IgD-negative memory B cell (primary cell): ENCODE results near the gene DPM1. TPM values are rescaled to one million over a fixed set of nuclear protein-coding genes. Genes with fewer than 3 reads are reported as not detected.

Source experiments
- H3K27ac Mint-ChIP-seq, 3 donors: one replicate each; pipeline ENCODE4 v1.8.0; 2020 to 2022; ENCODE audit warnings: mild to moderate bottlenecking in 3 of 3, mixed read lengths in 3 of 3, moderate library complexity in 1 of 3
- H3K27me3 Mint-ChIP-seq: one replicate; pipeline ENCODE4 v1.8.0; 2021; ENCODE audit warnings: mixed read lengths
- H3K36me3 Mint-ChIP-seq: one replicate; pipeline ENCODE4 v1.8.0; 2020; ENCODE audit warnings: mild to moderate bottlenecking, mixed read lengths
- H3K4me1 Mint-ChIP-seq, 3 donors: one replicate each; pipeline ENCODE4 v1.8.0; 2020 to 2022; ENCODE audit warnings: mixed read lengths in 3 of 3, mild to moderate bottlenecking in 1 of 3
- H3K4me3 Mint-ChIP-seq, 4 donors: one replicate each; pipeline ENCODE4 v1.8.0; 2020 to 2022; ENCODE audit warnings: mild to moderate bottlenecking in 4 of 4, mixed read lengths in 4 of 4, moderate library complexity in 3 of 4
- H3K9me3 Mint-ChIP-seq, 3 donors: one replicate each; pipeline ENCODE4 v1.8.0; 2020 to 2021; ENCODE audit warnings: mixed read lengths in 3 of 3, mild to moderate bottlenecking in 1 of 3
- polyA plus RNA-seq: library from polyadenylated mRNA; unstranded; fragments of 300-500 nt; fragmentation: Illumina TruSeq; gene quantifications from one replicate; pipeline ENCODE4 v1.2.3, GENCODE V29; 2021

Gene DPM1
- polyA plus RNA-seq, 1 donor from 2014 or later = 62.1 TPM

DNA sequence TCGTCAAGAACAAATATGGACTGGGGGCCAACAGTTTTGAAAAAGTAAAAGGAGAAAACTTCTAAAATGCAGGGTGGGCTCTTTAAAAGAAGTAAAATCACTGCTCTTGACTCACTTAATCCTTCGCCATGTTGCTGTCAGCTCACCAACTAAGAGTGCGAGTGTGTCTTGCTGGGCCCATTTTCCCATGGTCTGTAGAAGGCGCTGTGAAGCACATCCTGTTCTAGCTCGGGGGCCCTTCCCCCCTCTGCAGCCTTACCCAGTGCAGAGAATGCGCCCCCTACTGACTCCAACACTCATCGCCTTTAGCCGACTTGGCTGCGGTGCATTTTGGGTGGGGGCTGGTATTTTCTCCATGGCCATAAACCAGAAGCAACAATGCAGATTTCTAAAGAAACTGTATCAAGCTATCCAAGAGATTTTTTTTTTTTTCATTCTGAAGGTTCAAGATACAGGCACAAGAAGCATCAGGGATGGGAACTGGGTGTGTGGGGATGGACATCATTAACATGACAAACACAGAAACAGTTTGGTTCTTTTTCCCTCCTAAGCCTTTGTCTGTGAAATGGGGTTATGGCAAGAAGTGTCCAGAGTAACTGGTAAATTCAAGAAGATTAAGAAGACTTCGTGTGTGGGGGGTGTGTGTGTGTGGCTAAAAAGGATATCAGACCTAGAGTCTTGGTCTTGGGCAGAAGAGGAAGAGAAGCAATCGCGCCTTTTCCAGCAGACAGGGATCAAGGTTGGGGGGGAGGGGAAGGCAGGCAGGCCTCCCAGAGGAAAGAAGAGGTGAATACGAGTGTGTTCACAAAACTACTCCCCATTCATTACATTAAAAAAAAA lies 28.8 kb downstream of the DPM1 start:
- H3K4me3 Mint-ChIP-seq = peak overlapping the region; percentile 90 to 99 (median 96)
- H3K36me3 Mint-ChIP-seq = peaks cover 8% of the 10 kb centered on the region
- no peaks in the 10 kb centered on the region for H3K27me3 Mint-ChIP-seq
- peaks cover 33 to 45% (median 41%) of the 10 kb centered on the region in 3 donors for H3K4me1 Mint-ChIP-seq
- peak overlapping the region; percentile 97 to 99 (median 98) for H3K27ac Mint-ChIP-seq
- no peaks in the 10 kb centered on the region for H3K9me3 Mint-ChIP-seq

DNA sequence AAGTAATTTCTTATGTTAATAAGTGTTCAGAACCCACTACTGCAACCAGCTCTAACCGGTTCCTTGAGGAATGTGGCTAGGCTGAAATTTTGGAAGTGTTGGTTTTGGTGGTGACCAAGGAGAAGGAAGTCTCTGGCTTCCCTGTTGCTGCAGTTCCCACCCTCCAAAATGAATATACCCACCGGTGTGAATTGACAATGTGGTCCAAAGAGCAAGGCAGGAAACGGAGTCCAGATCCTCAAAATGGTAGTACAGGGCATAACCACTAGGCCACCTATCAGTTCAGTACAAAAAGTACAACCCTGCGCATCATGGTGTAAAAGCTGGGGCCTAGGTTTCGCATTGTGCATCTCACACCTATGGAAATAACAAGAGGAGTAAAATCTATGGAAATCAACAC lies 29.9 kb downstream of the DPM1 start:
- peaks cover 35 to 52% (median 49%) of the 10 kb centered on the region in 3 donors for H3K4me1 Mint-ChIP-seq
- no peaks in the 10 kb centered on the region for H3K27me3 Mint-ChIP-seq
- peaks cover 8% of the 10 kb centered on the region for H3K36me3 Mint-ChIP-seq
- no peaks in the 10 kb centered on the region for H3K9me3 Mint-ChIP-seq
- H3K4me3 Mint-ChIP-seq = peak overlapping the region; percentile 90 to 99 (median 96)
- peak overlapping the region in 2 of 3 donors; percentile 18 to 99 for H3K27ac Mint-ChIP-seq

DNA sequence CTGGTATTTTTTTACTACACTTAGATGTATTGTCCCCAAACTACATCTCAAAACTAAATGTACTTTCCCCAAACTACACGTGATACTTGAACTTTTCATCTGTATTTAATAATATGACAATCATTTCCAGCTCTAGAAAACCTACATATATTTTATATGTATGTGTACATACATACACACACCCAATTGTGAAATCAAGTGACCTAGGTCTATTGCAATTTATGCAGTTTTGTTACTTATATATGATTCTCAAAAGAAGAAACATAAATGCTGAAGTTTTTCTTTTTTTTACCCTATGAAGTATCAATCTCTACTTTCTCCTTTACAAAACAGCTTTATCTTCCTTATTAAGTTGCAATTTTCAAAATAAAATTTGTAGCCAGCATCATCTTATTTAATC lies 31.8 kb downstream of the DPM1 start:
- Mint-ChIP-seq H3K4me1 (peaks cover 47 to 65% (median 52%) of the 10 kb centered on the region in 3 donors), H3K4me3 (peak overlapping the region in 1 of 4 donors; percentile 49), H3K27me3 (no peaks in the 10 kb centered on the region), H3K36me3 (peaks cover 8% of the 10 kb centered on the region), H3K27ac (peak overlapping the region in 1 of 3 donors; percentile 77), H3K9me3 (no peaks in the 10 kb centered on the region)

DNA sequence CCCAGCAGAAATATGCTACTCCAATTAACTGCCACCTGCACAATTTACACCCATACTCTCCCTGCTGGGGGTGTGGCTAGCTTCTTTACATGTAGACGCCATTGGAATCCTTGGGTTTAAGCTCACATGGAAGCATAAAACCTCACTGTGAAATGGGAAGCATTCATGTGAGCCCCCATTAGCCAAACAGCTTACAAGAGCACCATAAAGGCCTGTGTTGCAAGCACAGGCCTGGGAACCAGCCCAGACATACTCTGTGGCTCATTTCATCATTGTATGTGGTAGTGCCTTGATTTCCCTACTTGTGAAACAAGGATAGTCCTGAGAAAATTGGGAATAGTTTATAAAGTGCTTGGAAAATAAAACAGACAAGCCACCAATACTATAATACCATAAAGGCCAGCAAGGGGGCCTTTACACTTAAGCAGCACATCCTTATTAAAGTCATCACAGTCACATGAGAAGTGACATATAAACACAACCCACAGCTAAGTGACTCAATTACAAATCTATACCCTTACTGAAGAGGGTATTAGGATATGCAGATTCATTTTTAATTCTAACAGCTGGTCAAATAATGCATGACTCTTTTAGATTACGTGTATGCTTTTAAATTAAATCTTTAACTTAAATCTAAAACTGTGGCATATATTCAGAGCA lies 33.9 kb downstream of the DPM1 start:
- no peaks in the 10 kb centered on the region for H3K9me3 Mint-ChIP-seq
- H3K36me3 Mint-ChIP-seq = peaks cover 10% of the 10 kb centered on the region
- no peaks in the 10 kb centered on the region for H3K27me3 Mint-ChIP-seq
- peak overlapping the region in 2 of 4 donors; percentile 26 to 56 for H3K4me3 Mint-ChIP-seq
- peak overlapping the region in 2 of 3 donors; percentile 23 to 81 for H3K27ac Mint-ChIP-seq
- peaks cover 55 to 75% (median 63%) of the 10 kb centered on the region in 3 donors for H3K4me1 Mint-ChIP-seq

DNA sequence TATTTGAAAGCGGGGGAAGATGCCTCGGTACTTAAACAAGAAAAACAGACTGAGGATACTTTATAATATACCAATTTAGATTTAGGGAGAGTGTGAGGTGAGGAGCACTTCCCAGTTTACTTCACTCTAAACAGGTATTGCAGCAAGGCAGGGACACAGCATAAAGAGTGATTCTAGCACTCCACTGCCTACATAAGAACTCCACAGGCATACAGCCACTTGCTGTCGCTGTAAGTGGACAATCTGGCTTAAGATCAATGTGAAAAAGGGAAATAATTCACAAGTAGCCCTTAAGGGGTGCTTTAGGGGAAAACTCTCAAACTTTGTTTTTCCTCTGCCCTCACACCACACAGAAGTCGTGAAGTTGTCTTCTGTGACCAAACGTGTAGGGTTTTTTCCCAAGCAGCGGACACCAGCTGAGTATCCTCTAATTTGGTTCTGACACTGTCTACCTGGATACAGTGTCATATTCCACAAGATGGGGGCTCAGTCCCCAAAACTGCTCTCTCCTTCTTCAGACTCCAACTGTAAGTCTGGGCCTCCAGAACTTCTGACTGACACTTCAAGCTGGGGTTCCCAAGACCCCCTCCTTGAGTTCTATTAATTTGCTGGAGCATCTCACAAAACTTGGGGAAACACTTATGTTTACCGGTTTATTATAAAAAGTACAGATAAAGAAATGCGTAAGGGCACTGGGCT lies 36.4 kb downstream of the DPM1 start:
- no peaks in the 10 kb centered on the region for H3K27me3 Mint-ChIP-seq
- H3K36me3 Mint-ChIP-seq = peaks cover 3% of the 10 kb centered on the region
- peak overlapping the region in 2 of 4 donors; percentile 68 to 77 for H3K4me3 Mint-ChIP-seq
- H3K4me1 Mint-ChIP-seq = peaks cover 60 to 73% (median 70%) of the 10 kb centered on the region in 3 donors
- peak overlapping the region; percentile 83 to 94 (median 86) for H3K27ac Mint-ChIP-seq
- H3K9me3 Mint-ChIP-seq = no peaks in the 10 kb centered on the region

DNA sequence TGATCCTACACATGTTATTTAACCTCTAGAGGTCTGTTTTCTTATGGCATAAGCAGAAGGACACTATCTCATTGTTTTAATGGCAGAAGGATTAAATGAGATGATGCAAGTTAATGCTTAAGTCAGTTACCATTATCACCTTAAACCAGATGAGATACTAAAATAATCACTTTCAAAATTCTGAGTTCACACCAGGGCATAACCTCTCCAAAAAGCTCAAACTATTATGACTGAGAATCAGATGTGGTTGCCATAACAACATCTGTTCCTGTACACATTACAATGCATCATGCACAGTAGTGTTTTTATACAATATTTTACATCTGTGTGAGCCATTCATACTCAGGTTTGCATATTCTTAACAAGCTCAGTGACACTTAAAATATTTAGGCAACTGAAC lies 37.3 kb downstream of the DPM1 start:
- Mint-ChIP-seq H3K36me3 (peaks cover 3% of the 10 kb centered on the region), H3K27me3 (no peaks in the 10 kb centered on the region), H3K9me3 (no peaks in the 10 kb centered on the region), H3K4me1 (peaks cover 62 to 76% (median 71%) of the 10 kb centered on the region in 3 donors), H3K27ac (peak overlapping the region; percentile 83 to 94 (median 86)), H3K4me3 (peak overlapping the region in 1 of 4 donors; percentile 49)

DNA sequence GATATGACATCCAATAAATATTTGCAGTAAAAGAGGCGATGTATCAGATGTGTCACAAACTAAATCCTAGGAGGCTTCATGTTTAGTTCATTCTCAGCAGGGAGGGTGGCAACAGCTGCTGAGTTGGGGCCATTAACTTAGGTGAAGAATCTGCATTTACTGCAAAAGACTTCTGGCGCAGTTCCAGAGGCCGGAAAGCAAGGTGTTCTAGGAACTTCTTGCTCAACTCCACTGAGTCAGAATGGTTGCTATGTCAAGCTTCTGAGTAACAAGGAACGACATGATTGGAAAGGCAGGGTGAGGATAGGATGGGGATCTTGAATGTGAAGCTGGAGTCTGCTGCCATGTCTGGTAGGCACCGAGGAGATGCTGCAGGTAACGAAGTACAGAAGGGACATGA lies 38.8 kb downstream of the DPM1 start:
- H3K36me3 Mint-ChIP-seq = peaks cover 3% of the 10 kb centered on the region
- H3K4me1 Mint-ChIP-seq = peaks cover 65 to 74% (median 70%) of the 10 kb centered on the region in 3 donors
- peak overlapping the region in 2 of 3 donors; percentile 32 to 87 for H3K27ac Mint-ChIP-seq
- H3K27me3 Mint-ChIP-seq = no peaks in the 10 kb centered on the region
- peak overlapping the region in 2 of 4 donors; percentile 54 to 79 for H3K4me3 Mint-ChIP-seq
- no peaks in the 10 kb centered on the region for H3K9me3 Mint-ChIP-seq

DNA sequence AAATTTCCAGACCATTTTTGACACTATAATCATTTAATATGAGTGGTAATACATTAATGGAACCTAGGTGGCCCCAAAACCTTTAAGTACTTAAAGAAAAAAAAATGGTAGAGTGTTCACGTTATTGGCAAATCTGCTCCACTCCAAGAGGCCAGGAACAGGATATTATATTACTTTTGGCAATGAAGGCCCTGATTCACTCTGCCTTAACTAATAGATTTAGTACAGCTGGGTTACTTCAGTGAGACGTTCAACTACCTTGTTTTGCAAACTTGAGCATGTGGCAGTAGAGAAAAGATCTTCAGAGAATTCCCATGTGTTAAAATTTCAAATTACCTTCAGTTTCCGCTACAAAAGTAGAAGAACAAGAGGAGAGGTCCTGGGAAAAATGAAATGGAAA lies 39.9 kb downstream of the DPM1 start:
- Mint-ChIP-seq H3K27me3 (no peaks in the 10 kb centered on the region), H3K4me1 (peaks cover 69 to 78% (median 74%) of the 10 kb centered on the region in 3 donors), H3K9me3 (no peaks in the 10 kb centered on the region)

DNA sequence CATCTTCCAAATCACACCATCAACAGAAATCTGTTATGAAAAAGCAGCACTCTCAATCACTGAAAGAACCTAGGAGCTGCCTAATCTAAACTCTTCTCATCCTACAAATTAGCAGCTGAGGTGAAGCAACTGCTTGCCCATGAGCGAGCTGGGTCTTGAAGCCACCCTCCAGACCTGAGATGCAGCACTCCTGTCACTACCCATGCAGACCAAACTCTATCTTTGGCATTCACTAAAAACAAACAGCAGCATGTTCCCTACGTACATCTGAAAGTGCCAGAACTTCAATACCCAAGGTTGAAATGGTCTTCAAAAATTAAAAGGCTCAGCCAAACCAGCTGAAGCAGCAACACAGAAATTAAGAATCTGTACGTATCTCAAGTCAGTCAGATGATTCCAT lies 41.4 kb downstream of the DPM1 start:
- H3K27ac Mint-ChIP-seq = peak overlapping the region; percentile 87 to 93 (median 92)
- peak overlapping the region in 3 of 4 donors; percentile 34 to 78 (median 44) for H3K4me3 Mint-ChIP-seq
- no peaks in the 10 kb centered on the region for H3K27me3 Mint-ChIP-seq
- H3K36me3 Mint-ChIP-seq = peaks cover 3% of the 10 kb centered on the region
- H3K9me3 Mint-ChIP-seq = no peaks in the 10 kb centered on the region
- peaks cover 66 to 77% (median 68%) of the 10 kb centered on the region in 3 donors for H3K4me1 Mint-ChIP-seq

More for the DNA sequence above, 39.9 kb downstream of the DPM1 start:
- H3K36me3 Mint-ChIP-seq = peaks cover 3% of the 10 kb centered on the region
- H3K27ac Mint-ChIP-seq = peak overlapping the region; percentile 75 to 87 (median 84)
- H3K4me3 Mint-ChIP-seq = peak overlapping the region in 1 of 4 donors; percentile 58

DNA sequence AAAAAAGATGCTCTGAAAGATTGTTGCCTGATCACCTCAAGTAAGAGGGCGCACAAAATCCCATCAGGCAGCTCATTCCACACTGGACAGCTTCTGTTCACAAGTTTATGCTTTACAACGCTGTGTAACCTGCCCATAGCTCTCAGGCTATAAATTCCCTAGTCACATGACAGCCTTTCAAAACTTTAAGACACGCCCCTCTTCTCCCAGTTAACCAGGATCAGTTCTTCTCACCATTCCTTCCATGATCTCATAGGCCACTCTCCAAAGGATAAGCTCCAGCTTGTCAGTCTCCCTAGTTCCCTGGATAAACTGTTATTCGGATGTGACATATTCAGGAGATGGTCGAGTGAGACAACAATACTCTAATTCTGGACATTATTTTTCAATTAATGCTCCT lies 42.1 kb downstream of the DPM1 start:
- Mint-ChIP-seq H3K27me3 (no peaks in the 10 kb centered on the region), H3K36me3 (peaks cover 5% of the 10 kb centered on the region), H3K4me3 (peak overlapping the region in 2 of 4 donors; percentile 35 to 44), H3K9me3 (no peaks in the 10 kb centered on the region), H3K27ac (peak overlapping the region; percentile 17 to 92 (median 60)), H3K4me1 (peaks cover 65 to 77% (median 69%) of the 10 kb centered on the region in 3 donors)

DNA sequence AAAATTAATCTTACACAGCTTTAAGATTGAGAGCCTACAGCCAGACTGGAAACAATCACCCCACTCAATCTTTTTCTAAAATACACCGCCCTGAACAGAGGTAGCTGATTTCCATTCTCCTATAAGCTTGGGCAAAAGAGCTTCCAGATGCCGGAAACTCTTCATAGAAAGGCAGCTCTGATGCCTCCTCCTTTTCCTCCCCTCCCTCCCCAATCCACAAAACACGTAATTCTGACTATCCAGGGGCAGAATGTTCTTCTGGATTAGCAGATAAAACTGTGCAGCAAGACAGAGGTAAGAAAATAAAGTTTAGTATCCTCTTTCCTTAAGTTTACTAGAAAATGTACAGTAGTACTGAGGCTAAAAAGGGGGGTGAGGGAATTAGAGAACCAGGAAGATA lies 42.9 kb downstream of the DPM1 start:
- H3K4me3 Mint-ChIP-seq = peak overlapping the region in 2 of 4 donors; percentile 65

DNA sequence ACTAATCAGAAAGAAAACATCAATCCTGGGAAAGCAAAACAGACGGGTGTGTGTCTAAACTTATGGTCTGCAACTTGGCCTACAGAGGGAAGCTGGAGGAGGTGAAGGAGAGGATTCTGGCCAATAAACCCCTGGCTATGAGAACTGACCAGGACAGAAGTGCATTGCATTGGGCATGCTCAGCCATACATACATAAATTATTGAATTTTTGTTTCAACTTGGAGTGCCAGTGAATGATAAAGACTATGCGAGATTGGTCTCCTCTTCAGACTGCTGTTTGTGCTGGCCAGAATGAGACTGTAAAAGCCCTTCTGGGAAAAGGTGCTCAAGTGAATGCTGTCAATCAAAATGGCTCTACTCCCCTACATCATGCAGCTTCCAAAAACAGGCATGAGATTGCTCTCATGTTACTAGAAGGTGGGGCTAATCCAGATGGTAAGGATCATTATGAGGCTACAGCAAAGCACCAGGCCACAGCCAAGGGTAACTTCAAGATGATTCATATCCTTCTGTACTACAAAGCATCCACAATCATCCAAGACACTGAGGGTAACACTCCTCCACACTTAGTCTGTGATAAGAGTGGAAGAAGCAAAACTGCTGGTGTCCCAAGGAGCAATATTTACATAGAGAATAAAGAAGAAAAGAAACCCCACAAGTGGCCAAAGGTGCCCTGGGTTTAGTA lies 44.5 kb downstream of the DPM1 start:
- H3K4me3 Mint-ChIP-seq = peak overlapping the region in 1 of 4 donors; percentile 50
- no peaks in the 10 kb centered on the region for H3K9me3 Mint-ChIP-seq
- peaks cover 66 to 77% (median 68%) of the 10 kb centered on the region in 3 donors for H3K4me1 Mint-ChIP-seq
- no peaks in the 10 kb centered on the region for H3K27me3 Mint-ChIP-seq
- H3K27ac Mint-ChIP-seq = peak overlapping the region; percentile 0 to 93 (median 56)
- H3K36me3 Mint-ChIP-seq = peaks cover 4% of the 10 kb centered on the region

More for the DNA sequence above, 42.9 kb downstream of the DPM1 start:
- H3K27me3 Mint-ChIP-seq = no peaks in the 10 kb centered on the region
- peak overlapping the region; percentile 36 to 76 (median 56) for H3K27ac Mint-ChIP-seq
- peaks cover 64 to 77% (median 67%) of the 10 kb centered on the region in 3 donors for H3K4me1 Mint-ChIP-seq
- no peaks in the 10 kb centered on the region for H3K9me3 Mint-ChIP-seq
- H3K36me3 Mint-ChIP-seq = peaks cover 7% of the 10 kb centered on the region

DNA sequence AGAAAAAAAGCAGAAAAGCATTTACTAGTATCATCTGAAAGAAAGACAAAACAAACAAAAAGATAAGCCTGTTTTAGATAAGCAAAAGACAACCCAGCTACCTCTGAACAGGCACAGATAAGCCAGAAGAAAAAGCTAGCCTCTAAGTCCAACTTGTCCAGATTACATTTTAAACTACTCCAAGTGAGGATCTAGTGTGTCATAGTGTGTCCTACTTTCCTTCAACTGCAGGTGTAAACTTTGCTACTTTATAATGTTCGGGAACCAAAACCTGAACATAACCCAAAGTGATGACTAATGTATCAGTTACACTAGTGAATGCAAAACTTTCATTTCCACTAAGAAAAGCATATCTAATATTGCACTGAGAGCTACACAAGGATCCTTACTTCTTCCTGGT lies 46.6 kb downstream of the DPM1 start:
- Mint-ChIP-seq H3K27ac (peak overlapping the region; percentile 8 to 96 (median 71)), H3K36me3 (peaks cover 4% of the 10 kb centered on the region), H3K4me1 (peaks cover 47 to 59% (median 53%) of the 10 kb centered on the region in 3 donors), H3K27me3 (no peaks in the 10 kb centered on the region), H3K4me3 (peak overlapping the region in 1 of 4 donors; percentile 74), H3K9me3 (no peaks in the 10 kb centered on the region)

DNA sequence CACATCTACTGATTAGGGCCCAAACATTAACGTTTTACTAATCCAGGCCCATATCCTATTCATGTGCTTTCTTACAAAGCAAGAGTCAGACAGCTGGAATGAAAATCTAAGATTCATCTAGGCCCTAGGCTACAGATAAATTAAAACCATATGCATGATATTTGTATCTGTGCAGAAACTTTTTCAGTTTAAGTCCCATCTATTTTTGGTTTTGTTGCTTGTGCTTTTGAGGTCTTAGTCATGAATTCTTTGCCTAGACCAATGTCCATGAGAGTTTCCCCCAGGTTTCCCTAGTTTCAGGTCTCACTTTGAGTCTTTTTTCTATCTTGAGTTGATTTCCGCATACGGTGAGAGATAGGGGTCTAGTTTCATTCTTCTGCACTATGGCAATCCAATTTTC lies 47.3 kb downstream of the DPM1 start:
- Mint-ChIP-seq H3K4me3 (peak overlapping the region in 2 of 4 donors; percentile 19 to 74), H3K27ac (peak overlapping the region in 2 of 3 donors; percentile 34 to 96), H3K4me1 (peaks cover 43 to 57% (median 48%) of the 10 kb centered on the region in 3 donors), H3K9me3 (no peaks in the 10 kb centered on the region), H3K36me3 (peaks cover 4% of the 10 kb centered on the region), H3K27me3 (no peaks in the 10 kb centered on the region)
